WTC11 (cell line): ENCODE results near the gene FCGBP. TPM values are rescaled to one million over a fixed set of nuclear protein-coding genes. Genes with fewer than 3 reads are reported as not detected.

Experiments used
- ATAC-seq: fragments of 200-7000 bp; cut with Tn5 transposase; 2 replicates; pipeline ENCODE4 v1.10.0; 2021; ENCODE audit warnings: mild to moderate bottlenecking, moderate library complexity
- CTCF ChIA-PET: fragments of 300-600 bp; sonication (Branson Sonifier 250); formaldehyde crosslinking; loops from one replicate; lab custom pipeline; 2021; ENCODE audit warnings: antibody characterized with exemption; lab: Charles Lee
- POLR2A ChIA-PET: fragments of 350-600 bp; sonication (Branson Sonifier 250); formaldehyde crosslinking; loops from one replicate; lab custom pipeline; 2021; ENCODE audit warnings: antibody characterized with exemption; lab: Charles Lee
- DNase-seq: peaks from one replicate; pipeline ENCODE4 v3.0.0; 2021; ENCODE audit warnings: low spot score
- H3K27ac Mint-ChIP-seq: 2 replicates; pipeline ENCODE4 v1.8.0; 2021; ENCODE audit warnings: mixed read lengths
- H3K27me3 Mint-ChIP-seq: 2 replicates; pipeline ENCODE4 v1.8.0; 2021; ENCODE audit warnings: low read depth, mild to moderate bottlenecking, moderate library complexity, mixed read lengths
- H3K36me3 Mint-ChIP-seq: 2 replicates; pipeline ENCODE4 v1.8.0; 2021; ENCODE audit warnings: mixed read lengths
- H3K4me1 Mint-ChIP-seq: 2 replicates; pipeline ENCODE4 v1.8.0; 2022; ENCODE audit warnings: mixed read lengths
- H3K4me3 Mint-ChIP-seq: 2 replicates; pipeline ENCODE4 v1.8.0; 2021; ENCODE audit warnings: mild to moderate bottlenecking, moderate library complexity, mixed read lengths
- H3K9me3 Mint-ChIP-seq: 2 replicates; pipeline ENCODE4 v1.8.0; 2021; ENCODE audit warnings: mixed read lengths
- ATF1 ChIP-seq: sonication (generic); formaldehyde crosslinking; IDR thresholded peaks from 2 replicates; pipeline ENCODE4 v1.8.1; 2023; ENCODE audit warnings: mild to moderate bottlenecking, moderate library complexity, missing genetic modification reagents
- CREM ChIP-seq: sonication (generic); formaldehyde crosslinking; IDR thresholded peaks from 2 replicates; pipeline ENCODE4 v1.8.1; 2022; ENCODE audit warnings: mild to moderate bottlenecking, missing genetic modification reagents, moderate library complexity
- FOXJ3 ChIP-seq: sonication (generic); formaldehyde crosslinking; IDR thresholded peaks from 2 replicates; pipeline ENCODE4 v1.9.0; 2021; ENCODE audit warnings: missing genetic modification reagents, mild to moderate bottlenecking, borderline replicate concordance
- FOXP1 ChIP-seq: sonication (generic); formaldehyde crosslinking; IDR thresholded peaks from 2 replicates; pipeline ENCODE4 v1.8.0; 2022; ENCODE audit warnings: missing genetic modification reagents, mild to moderate bottlenecking, moderate library complexity, borderline replicate concordance
- GABPB1 ChIP-seq: sonication (generic); formaldehyde crosslinking; IDR thresholded peaks from 2 replicates; pipeline ENCODE4 v1.8.1; 2023; ENCODE audit warnings: mild to moderate bottlenecking, missing genetic modification reagents
- IRF2 ChIP-seq: sonication (generic); formaldehyde crosslinking; IDR thresholded peaks from 2 replicates; pipeline ENCODE4 v1.8.0; 2022; ENCODE audit warnings: low read depth, missing genetic modification reagents, borderline replicate concordance
- NFYB ChIP-seq: sonication (generic); formaldehyde crosslinking; conservative IDR thresholded peaks from 2 replicates; pipeline ENCODE4 v1.8.0; 2022; ENCODE audit warnings: low read depth, missing genetic modification reagents
- TEAD4 ChIP-seq: sonication (generic); formaldehyde crosslinking; IDR thresholded peaks from 2 replicates; pipeline ENCODE4 v1.8.0; 2022; ENCODE audit warnings: mild to moderate bottlenecking, missing genetic modification reagents
- USF2 ChIP-seq: sonication (generic); formaldehyde crosslinking; IDR thresholded peaks from 2 replicates; pipeline ENCODE4 v1.8.1; 2023; ENCODE audit warnings: mild to moderate bottlenecking, missing genetic modification reagents, moderate library complexity
- ZNF121 ChIP-seq: sonication (generic); formaldehyde crosslinking; IDR thresholded peaks from 2 replicates; pipeline ENCODE4 v1.8.0; 2023; ENCODE audit warnings: missing genetic modification reagents
- ZNF512 ChIP-seq: sonication (generic); formaldehyde crosslinking; IDR thresholded peaks from 2 replicates; pipeline ENCODE4 v1.8.1; 2022; ENCODE audit warnings: missing genetic modification reagents, borderline replicate concordance
- total RNA-seq: library from RNA; stranded (reverse); gene quantifications from 3 replicates; pipeline ENCODE4 v1.2.3, GENCODE V29; 2021
- TF ChIP-seq, protein P1 (sequence below): sonication (generic); formaldehyde crosslinking; IDR thresholded peaks from 2 replicates; pipeline ENCODE4 v1.8.0; 2022; ENCODE audit warnings: mild to moderate bottlenecking, missing genetic modification reagents
- TF ChIP-seq, protein P2 (sequence below): sonication (generic); formaldehyde crosslinking; IDR thresholded peaks from 2 replicates; pipeline ENCODE4 v1.8.0; 2022; ENCODE audit warnings: mild to moderate bottlenecking, missing genetic modification reagents
- TF ChIP-seq, protein P3 (sequence below): sonication (generic); formaldehyde crosslinking; IDR thresholded peaks from 2 replicates; pipeline ENCODE4 v1.8.1; 2022; ENCODE audit warnings: low read depth, missing genetic modification reagents, borderline replicate concordance
- TF ChIP-seq, protein P4 (sequence below): sonication (generic); formaldehyde crosslinking; IDR thresholded peaks from 2 replicates; pipeline ENCODE4 v1.8.0; 2022; ENCODE audit warnings: mild to moderate bottlenecking, missing genetic modification reagents
- TF ChIP-seq, protein P5 (sequence below): fragments of 250-450 bp; sonication (Bioruptor Pico); IDR thresholded peaks from 2 replicates; pipeline ENCODE4 v1.9.0; 2021; ENCODE audit warnings: moderate library complexity, mild to moderate bottlenecking, inconsistent platforms, borderline replicate concordance
- TF ChIP-seq, protein P6 (sequence below): sonication (generic); formaldehyde crosslinking; IDR thresholded peaks from 2 replicates; pipeline ENCODE4 v1.8.1; 2023; ENCODE audit warnings: mild to moderate bottlenecking, moderate library complexity, missing genetic modification reagents
- TF ChIP-seq, protein P7 (sequence below): sonication (generic); formaldehyde crosslinking; IDR thresholded peaks from 2 replicates; pipeline ENCODE4 v1.8.0; 2023; ENCODE audit warnings: missing genetic modification reagents, mild to moderate bottlenecking, borderline replicate concordance
- TF ChIP-seq, protein P8 (sequence below): sonication (generic); formaldehyde crosslinking; IDR thresholded peaks from 2 replicates; pipeline ENCODE4 v1.8.1; 2022; ENCODE audit warnings: mild to moderate bottlenecking, moderate library complexity, missing genetic modification reagents

FCGBP gene
- total RNA-seq, 1 experiment from 2014 or later, result 2.8 TPM

DNA sequence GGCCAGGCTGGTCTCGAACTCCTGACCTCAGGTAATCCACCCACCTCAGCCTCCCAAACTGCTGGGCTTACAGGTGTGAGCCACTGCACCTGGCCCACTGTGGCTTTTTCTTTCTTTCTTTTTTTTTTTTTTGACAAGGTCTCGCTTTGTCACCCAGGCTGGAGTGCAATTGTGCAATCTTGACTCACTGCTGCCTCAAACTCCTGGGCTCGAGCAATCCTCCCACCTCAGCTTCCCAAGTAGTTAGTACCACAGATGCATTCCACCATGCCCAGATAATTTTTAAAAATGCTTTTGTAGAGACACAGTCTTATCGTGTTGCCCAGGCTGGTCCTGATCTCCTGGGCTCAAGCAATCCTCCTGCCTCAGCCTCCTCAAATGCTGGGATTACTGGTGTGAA is 12.1 kb upstream of the FCGBP start (continued):
- TF ChIP-seq, protein P1, sequence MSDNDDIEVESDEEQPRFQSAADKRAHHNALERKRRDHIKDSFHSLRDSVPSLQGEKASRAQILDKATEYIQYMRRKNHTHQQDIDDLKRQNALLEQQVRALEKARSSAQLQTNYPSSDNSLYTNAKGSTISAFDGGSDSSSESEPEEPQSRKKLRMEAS, result no peak
- TF ChIP-seq NFYB (CRISPR knock-in tag), result no peak
- TF ChIP-seq, protein P2, sequence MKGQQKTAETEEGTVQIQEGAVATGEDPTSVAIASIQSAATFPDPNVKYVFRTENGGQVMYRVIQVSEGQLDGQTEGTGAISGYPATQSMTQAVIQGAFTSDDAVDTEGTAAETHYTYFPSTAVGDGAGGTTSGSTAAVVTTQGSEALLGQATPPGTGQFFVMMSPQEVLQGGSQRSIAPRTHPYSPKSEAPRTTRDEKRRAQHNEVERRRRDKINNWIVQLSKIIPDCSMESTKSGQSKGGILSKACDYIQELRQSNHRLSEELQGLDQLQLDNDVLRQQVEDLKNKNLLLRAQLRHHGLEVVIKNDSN (CRISPR knock-in tag), result no peak
- no peak for TF ChIP-seq GABPB1
- no peak for TF ChIP-seq CREM
- TF ChIP-seq, protein P3, sequence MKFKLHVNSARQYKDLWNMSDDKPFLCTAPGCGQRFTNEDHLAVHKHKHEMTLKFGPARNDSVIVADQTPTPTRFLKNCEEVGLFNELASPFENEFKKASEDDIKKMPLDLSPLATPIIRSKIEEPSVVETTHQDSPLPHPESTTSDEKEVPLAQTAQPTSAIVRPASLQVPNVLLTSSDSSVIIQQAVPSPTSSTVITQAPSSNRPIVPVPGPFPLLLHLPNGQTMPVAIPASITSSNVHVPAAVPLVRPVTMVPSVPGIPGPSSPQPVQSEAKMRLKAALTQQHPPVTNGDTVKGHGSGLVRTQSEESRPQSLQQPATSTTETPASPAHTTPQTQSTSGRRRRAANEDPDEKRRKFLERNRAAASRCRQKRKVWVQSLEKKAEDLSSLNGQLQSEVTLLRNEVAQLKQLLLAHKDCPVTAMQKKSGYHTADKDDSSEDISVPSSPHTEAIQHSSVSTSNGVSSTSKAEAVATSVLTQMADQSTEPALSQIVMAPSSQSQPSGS, result no peak
- TF ChIP-seq, protein P4, sequence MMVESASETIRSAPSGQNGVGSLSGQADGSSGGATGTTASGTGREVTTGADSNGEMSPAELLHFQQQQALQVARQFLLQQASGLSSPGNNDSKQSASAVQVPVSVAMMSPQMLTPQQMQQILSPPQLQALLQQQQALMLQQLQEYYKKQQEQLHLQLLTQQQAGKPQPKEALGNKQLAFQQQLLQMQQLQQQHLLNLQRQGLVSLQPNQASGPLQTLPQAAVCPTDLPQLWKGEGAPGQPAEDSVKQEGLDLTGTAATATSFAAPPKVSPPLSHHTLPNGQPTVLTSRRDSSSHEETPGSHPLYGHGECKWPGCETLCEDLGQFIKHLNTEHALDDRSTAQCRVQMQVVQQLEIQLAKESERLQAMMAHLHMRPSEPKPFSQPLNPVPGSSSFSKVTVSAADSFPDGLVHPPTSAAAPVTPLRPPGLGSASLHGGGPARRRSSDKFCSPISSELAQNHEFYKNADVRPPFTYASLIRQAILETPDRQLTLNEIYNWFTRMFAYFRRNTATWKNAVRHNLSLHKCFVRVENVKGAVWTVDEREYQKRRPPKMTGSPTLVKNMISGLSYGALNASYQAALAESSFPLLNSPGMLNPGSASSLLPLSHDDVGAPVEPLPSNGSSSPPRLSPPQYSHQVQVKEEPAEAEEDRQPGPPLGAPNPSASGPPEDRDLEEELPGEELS (CRISPR knock-in tag), result no peak

DNA sequence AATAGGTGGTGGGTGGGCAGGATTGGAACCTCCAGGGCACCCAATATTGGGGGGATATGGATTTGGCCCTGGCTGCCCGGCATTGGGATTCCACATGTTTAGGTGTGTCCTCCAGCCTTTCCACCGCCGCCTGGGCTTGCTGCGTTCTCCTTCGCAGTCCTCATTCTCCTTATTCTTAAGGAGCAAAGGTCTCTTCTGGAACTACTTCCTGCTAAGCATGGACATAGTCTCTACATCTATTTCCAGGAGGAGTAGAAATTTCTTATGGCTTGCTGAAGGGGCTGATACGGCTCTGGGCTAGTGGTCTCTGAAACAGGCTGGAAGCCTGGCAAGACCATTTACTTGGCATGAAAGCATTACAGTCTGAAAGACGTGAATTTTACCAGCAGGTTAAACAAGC is 9.2 kb upstream of the FCGBP start:
- Mint-ChIP-seq H3K36me3 (no peaks in the 10 kb centered on the region), H3K27me3 (no peaks in the 10 kb centered on the region), H3K27ac (no peak overlapping the region), H3K4me3 (no peak overlapping the region), H3K9me3 (no peaks in the 10 kb centered on the region), H3K4me1 (0 out of 2 replicates have a peak, but pooled peaks cover 12% of the 10 kb centered on the region)
- CTCF ChIA-PET, result no interaction called here
- POLR2A ChIA-PET, result no interaction called here
- ATAC-seq (no peak), DNase-seq (no peak)
- no peak for TF ChIP-seq ZNF121
- no peak for TF ChIP-seq FOXP1
- no peak for TF ChIP-seq IRF2
- TF ChIP-seq ATF1 (CRISPR knock-in tag), result no peak
- no peak for TF ChIP-seq FOXJ3
- TF ChIP-seq, protein P5, sequence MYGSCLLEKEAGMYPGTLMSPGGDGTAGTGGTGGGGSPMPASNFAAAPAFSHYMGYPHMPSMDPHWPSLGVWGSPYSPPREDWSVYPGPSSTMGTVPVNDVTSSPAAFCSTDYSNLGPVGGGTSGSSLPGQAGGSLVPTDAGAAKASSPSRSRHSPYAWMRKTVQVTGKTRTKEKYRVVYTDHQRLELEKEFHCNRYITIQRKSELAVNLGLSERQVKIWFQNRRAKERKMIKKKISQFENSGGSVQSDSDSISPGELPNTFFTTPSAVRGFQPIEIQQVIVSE, result no peak
- TF ChIP-seq, protein P2 (CRISPR knock-in tag), result no peak
- TF ChIP-seq, protein P6, sequence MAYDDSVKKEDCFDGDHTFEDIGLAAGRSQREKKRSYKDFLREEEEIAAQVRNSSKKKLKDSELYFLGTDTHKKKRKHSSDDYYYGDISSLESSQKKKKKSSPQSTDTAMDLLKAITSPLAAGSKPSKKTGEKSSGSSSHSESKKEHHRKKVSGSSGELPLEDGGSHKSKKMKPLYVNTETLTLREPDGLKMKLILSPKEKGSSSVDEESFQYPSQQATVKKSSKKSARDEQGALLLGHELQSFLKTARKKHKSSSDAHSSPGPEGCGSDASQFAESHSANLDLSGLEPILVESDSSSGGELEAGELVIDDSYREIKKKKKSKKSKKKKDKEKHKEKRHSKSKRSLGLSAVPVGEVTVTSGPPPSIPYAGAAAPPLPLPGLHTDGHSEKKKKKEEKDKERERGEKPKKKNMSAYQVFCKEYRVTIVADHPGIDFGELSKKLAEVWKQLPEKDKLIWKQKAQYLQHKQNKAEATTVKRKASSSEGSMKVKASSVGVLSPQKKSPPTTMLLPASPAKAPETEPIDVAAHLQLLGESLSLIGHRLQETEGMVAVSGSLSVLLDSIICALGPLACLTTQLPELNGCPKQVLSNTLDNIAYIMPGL (CRISPR knock-in tag), result no peak
- TF ChIP-seq, protein P7, sequence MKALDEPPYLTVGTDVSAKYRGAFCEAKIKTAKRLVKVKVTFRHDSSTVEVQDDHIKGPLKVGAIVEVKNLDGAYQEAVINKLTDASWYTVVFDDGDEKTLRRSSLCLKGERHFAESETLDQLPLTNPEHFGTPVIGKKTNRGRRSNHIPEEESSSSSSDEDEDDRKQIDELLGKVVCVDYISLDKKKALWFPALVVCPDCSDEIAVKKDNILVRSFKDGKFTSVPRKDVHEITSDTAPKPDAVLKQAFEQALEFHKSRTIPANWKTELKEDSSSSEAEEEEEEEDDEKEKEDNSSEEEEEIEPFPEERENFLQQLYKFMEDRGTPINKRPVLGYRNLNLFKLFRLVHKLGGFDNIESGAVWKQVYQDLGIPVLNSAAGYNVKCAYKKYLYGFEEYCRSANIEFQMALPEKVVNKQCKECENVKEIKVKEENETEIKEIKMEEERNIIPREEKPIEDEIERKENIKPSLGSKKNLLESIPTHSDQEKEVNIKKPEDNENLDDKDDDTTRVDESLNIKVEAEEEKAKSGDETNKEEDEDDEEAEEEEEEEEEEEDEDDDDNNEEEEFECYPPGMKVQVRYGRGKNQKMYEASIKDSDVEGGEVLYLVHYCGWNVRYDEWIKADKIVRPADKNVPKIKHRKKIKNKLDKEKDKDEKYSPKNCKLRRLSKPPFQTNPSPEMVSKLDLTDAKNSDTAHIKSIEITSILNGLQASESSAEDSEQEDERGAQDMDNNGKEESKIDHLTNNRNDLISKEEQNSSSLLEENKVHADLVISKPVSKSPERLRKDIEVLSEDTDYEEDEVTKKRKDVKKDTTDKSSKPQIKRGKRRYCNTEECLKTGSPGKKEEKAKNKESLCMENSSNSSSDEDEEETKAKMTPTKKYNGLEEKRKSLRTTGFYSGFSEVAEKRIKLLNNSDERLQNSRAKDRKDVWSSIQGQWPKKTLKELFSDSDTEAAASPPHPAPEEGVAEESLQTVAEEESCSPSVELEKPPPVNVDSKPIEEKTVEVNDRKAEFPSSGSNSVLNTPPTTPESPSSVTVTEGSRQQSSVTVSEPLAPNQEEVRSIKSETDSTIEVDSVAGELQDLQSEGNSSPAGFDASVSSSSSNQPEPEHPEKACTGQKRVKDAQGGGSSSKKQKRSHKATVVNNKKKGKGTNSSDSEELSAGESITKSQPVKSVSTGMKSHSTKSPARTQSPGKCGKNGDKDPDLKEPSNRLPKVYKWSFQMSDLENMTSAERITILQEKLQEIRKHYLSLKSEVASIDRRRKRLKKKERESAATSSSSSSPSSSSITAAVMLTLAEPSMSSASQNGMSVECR (CRISPR knock-in tag), result no peak
- TF ChIP-seq, protein P8, sequence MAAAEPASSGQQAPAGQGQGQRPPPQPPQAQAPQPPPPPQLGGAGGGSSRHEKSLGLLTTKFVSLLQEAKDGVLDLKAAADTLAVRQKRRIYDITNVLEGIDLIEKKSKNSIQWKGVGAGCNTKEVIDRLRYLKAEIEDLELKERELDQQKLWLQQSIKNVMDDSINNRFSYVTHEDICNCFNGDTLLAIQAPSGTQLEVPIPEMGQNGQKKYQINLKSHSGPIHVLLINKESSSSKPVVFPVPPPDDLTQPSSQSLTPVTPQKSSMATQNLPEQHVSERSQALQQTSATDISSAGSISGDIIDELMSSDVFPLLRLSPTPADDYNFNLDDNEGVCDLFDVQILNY (CRISPR knock-in tag), result no peak
- no peak for TF ChIP-seq TEAD4 (CRISPR knock-in tag)
- no peak for TF ChIP-seq ZNF512 (CRISPR knock-in tag)
- no peak for TF ChIP-seq USF2 (CRISPR knock-in tag)
